Eye (tissue), 1 donor: Measurements from ENCODE around the gene LHB.
"Not testable (repeated sequence)": the region's sequence is repeated elsewhere in the genome, so short reads cannot be mapped to it uniquely, and the experiment has no call there.

ENCODE experiments used
- DNase-seq: peaks from one replicate; pipeline ENCODE4 v3.0.0-alpha.2; 2015

Gene LHB

DNA sequence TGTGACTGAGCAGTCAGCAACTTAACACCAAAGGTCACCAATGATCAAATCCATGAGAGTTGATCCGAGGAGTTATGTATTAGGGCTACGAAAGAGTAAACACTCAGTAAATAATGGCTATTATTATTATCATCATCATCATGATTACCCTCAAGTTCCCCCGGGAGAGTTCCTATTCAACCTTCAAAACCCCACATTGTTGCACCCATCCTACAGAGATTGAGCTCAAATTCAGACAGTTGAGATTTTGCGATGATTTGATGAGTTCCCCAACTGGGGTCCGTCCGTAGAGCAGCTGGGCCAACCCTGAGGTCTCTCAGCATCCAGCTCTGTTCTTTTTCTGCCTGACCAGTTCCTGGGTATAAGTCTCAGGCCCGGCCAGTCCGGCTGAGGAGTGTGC is 21.2 kb upstream of the LHB start:
- not testable (repeated sequence) for DNase-seq

DNA sequence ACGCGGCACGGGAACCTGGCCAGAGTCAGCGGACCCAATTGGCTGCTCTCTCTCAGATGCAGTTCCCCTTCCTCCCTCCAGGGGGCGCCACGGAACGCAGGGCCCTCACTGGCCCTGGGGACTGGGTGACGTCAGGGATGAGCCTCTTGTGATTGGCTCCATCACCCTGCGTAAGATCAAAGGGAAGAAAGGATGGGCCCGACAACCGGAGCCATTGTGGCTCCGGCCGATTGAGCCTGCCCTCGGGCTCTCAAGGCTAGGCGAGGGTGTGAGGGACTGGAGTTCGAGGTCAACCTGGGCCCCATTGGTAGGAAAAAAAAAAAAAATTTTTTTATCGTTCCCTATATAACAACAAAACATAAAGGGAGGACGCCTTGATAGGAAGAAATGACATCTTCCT is 19.9 kb upstream of the LHB start, which contains the start of gene CGB1:
Gene CGB1, minus strand, starts transcription at position 81 of the 400 bp plus-strand sequence. CDS start 184 bp downstream, outside the sequence.
- not testable (repeated sequence) for DNase-seq

DNA sequence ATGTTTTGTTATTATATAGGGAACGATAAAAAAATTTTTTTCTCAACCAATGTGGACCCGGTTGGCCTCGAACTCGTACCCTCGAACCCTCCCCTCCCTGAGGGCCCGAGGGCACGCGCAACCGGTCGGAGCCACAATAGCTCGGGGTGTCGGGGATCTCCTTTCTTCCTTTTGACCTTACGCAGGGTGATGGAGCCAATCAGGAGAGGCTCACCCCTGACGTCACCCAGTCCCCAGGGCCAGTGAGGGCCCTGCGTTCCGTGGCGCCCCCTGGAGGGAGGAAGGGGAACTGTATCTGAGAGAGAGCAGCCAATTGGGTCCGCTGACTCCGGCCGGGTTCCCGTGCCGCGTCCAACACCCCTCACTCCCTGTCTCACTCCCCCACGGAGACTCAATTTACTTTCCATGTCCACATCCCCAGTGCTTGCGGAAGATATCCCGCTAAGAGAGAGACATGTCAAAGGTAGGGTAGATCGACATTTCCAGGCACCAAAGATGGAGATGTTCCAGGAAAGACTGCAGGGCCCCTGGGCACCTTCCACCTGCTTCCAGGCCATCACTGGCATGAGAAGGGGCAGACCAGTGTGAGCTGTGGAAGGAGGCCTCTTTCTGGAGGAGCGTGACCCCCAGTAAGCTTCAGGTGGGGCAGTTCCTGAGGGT is 14.9 kb upstream of the LHB start, which contains the start of gene CGB2:
Gene CGB2, plus strand, starts transcription at position 249 of the 660 bp plus-strand sequence. Its CDS starts 206 bp downstream, at position 455.
- not testable (repeated sequence) for DNase-seq

- not testable (repeated sequence) for DNase-seq
Measured at GRCh38 chr19:49030323-49030722, 13.4 kb upstream of the LHB start.

DNA sequence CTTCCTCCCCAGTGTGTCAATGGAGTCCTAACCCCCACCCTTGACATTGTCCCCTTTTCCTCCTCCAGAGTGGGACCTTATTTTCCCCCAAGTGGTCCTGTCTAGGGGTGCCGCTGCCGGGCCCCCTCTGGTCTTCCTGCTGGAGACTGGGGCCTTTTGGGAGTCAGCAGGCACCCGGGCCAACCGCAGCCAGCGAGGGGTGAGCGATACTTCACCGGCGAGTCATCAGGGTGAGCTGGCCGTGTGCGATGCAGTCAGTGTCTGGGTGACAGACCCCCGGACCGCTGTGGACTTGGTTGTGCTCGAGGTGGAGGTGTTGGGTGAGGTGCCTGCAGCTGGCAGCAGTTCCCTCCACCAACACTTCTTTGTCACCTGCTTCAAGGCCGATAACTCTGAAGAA is 12.9 kb upstream of the LHB start:
- not testable (repeated sequence) for DNase-seq

DNA sequence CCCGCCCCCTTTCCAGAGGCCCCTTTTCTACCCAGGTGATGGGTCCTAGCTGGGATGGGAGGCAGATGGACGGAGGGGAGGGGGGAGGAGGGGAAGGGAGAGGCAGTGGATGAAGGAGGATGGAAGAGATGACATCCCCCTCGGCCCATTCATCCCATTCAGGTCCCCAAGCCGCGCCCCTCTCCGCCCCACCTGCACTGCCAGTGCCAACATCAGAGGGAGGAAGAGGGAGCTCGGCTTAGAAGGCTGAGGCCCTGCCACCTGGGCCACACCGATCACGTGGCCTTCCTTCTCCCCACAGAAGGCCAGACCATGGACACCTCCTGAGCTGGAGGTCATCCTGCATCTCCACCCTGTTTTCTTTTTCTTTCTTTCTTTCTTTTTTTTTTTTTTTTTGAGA is 11.8 kb upstream of the LHB start:
- not testable (repeated sequence) for DNase-seq

DNA sequence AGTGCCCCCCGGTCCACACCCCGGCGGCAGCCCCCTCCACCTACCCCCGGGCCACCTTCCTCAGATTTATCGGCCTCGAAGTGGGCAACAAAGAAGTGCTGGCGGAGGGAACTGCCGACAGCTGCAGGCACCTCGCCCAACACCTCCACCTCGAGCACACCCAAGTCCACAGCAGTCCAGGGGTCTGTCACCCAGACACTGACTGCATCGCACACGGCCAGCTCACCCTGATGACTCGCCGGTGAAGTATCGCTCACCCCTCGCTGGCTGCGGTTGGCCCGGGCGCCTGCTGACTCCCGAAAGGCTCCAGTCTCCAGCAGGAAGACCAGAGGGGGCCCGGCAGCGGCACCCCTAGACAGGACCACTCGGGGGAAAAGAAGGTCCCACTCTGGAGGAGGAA is 8.7 kb upstream of the LHB start:
- DNase-seq: not testable (repeated sequence)

GRCh38 chr19:49025088-49025487 is 8.2 kb upstream of the LHB start:
- DNase-seq: not testable (repeated sequence)

DNA sequence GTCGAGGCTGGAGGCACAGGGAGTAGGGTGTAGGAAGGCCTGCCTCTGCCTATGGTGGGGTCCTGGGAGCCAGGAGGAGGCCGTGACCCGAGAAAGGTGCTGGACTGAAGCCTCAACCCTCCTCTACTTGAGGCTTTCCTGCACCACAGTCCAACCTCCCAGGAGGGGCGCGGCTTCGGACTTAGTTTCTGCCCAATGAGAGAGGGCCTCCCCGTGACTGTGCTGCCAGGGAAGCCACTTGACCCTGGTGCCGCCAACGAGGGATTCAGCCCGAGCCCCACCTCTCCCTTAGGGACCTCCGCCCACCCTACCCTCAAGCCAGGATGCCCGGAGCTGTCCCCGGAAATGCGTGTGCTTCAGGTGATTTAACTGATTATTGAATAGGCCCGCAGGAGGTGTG is 7.3 kb upstream of the LHB start, which contains the start of gene CGB3:
Gene CGB3, minus strand, starts transcription at position 101 of the 400 bp plus-strand sequence. CDS start 362 bp downstream, outside the sequence.
- not testable (repeated sequence) for DNase-seq

- no peak for DNase-seq
Measured at GRCh38 chr19:49022116-49022515, 5.2 kb upstream of the LHB start.

DNA sequence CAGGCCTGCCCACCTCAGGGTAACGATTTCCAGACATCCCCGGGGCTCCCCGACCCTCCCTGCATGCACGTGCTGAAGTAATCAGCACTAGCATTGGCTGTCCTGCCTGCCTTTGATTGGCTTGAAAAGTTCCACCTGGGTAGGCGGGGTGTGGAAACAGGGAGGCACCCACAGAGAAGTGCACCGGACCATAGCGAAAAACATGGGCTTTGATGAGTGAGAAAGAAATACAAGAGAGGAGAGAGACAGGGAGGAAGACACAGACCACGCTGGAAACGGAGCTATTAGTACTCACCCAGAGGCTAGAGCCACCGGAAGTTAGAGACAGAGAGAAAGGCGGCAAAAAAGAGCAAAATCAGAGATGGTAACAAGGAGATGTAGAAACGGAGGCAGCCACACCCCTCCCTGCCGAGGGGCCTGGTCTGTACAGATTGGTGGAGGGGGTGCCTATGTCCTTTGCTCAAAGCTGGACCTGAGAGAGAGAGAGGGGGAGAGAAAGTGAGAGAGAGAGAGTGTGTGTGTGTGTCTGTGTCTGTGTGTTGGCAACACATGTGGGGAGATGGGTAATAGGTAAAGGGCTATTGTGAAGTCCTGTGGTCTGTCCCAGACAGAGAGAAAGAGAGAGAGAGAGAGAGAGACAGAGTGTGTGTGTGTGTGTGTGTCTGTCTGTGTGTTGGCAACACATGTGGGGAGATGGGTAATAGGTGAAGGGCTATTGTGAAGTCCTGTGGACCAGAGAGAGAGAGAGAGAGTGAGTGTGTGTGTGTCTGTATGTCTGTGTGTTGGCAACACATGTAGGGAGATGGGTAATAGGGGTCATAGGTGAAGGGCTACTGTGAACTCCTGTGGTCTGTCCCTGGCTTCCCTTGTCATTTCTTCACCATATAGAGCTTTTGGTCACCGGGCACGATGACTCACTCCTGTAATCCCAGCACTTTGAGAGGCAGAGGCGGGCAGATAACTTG is 4.3 kb upstream of the LHB start:
- DNase-seq: no peak

DNA sequence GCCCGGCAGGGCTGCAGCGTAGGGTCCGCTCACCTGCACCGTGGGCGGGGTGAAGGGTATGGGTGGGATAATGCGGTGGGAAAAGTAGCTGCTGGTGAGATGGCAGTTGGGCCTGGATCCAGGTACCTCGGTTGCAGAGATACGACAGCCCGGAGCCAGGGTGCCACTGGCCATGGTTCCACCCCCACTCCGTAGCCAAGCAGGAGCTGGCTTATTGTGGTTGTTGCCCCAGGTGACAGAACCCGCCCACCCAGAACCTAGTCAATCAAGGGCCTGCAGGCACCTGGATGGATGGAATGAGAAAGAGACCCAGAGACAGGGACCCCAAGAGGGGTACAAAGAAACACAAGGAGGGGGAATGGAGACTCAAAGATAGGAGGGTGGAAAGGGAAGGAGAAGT is 3.5 kb upstream of the LHB start:
- DNase-seq: no peak

- peak; percentile 64 for DNase-seq
Measured at GRCh38 chr19:49019242-49019932, 2.5 kb upstream of the LHB start.

- peak; percentile 40 for DNase-seq
Measured at GRCh38 chr19:49018388-49019241, 1.7 kb upstream of the LHB start.

GRCh38 chr19:49017666-49018351 is 918 bp upstream of the LHB start:
- DNase-seq: peak; percentile 68

GRCh38 chr19:49016067-49016839 is 638 bp downstream of the LHB start:
- no peak for DNase-seq

- no peak for DNase-seq
Measured at GRCh38 chr19:49014870-49015255, 2.0 kb downstream of the LHB start.

DNA sequence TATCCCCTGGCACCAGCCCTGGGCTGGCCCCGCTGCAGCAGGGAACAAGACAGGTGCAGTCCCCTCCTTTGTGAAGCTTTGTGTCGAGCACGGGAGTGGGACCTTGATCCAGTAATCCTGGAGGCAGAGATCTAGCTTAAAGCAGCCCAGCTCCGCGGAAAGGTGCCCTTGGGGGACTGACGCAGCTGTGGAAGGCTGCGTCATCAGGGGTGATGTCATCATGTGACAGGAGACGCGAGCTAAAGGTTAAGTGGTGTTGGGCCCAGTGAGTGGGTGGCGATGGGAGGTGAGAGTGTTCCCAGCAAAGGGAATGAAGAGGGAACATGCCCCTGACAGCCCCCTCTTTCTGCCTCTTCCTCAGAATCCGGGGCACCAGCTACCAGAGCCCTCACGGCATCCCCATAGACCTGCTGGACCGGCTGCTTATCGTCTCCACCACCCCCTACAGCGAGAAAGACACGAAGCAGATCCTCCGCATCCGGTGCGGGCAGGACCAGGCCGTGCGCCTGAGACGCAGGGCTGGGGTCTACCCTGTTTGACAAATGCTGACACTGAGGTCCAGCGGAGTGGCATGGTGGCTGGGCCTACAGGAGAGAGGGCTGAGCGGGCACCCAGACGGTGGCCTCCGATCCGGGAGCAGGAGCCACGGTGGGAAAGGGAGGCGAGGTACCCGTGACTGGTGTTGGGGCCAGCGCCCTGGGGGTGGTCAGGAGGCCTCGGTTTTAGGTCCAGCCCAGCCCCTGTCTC is 2.6 kb downstream of the LHB start:
- no peak for DNase-seq

DNA sequence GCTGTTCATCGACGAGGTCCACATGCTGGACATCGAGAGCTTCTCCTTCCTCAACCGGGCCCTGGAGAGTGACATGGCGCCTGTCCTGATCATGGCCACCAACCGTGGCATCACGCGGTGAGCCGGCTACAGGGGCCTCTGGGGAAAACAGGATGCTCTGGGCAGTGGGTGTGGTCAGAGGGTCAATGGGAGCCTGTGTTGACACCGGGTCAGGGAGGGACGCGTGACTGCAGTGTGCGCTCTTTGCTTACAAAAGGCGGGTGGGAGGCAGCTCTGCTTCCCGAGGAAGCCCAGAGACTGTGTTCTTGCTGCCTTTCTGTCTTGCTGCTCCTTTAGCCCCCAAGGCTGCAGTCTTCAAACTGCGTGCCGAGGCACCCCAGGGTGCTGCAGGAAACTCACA is 5.7 kb downstream of the LHB start:
- no peak for DNase-seq

DNA sequence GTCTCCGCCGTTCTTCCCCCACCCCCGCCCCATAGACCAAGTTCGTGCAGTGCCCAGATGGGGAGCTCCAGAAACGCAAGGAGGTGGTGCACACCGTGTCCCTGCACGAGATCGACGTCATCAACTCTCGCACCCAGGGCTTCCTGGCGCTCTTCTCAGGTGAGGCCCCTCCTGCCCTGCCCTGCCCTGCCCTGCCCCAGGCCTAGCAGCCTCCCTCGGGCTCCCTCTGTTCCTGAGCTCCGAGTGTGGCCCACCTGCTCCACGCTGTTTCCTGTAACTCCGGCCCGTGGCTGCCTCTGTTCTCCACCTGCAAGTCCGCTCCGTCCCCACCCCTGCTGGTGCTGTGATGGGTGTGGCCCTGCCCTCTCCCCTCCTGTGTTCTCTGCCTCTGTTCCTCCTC is 6.4 kb downstream of the LHB start:
- no peak for DNase-seq
